KG1 (cell line): ENCODE results near the gene ADARB2.

Experiments
- DNase-seq: peaks from one replicate; lab custom pipeline; 2025; lab: John Stamatoyannopoulos, UW

Gene ADARB2

GRCh38 chr10:1395025-1395480 lies 342.3 kb downstream of the ADARB2 start:
- DNase-seq = no peak

- DNase-seq = no peak
Measured at GRCh38 chr10:1394155-1394912, 343.0 kb downstream of the ADARB2 start.

- DNase-seq = no peak
Measured at GRCh38 chr10:1393481-1393880, 343.8 kb downstream of the ADARB2 start.

- DNase-seq = no peak
Measured at GRCh38 chr10:1392127-1392526, 345.2 kb downstream of the ADARB2 start.

GRCh38 chr10:1390200-1390599 lies 347.1 kb downstream of the ADARB2 start:
- no peak for DNase-seq

GRCh38 chr10:1384026-1384425 lies 353.3 kb downstream of the ADARB2 start:
- DNase-seq = no peak

- no peak for DNase-seq
Measured at GRCh38 chr10:1382711-1383110, 354.6 kb downstream of the ADARB2 start.

- no peak for DNase-seq
Measured at GRCh38 chr10:1381339-1381738, 356.0 kb downstream of the ADARB2 start.

GRCh38 chr10:1380088-1380671 lies 357.1 kb downstream of the ADARB2 start:
- no peak for DNase-seq

GRCh38 chr10:1379601-1380000 lies 357.7 kb downstream of the ADARB2 start:
- DNase-seq = no peak

GRCh38 chr10:1378473-1378872 lies 358.9 kb downstream of the ADARB2 start:
- DNase-seq = no peak

GRCh38 chr10:1377740-1378397 lies 359.5 kb downstream of the ADARB2 start:
- DNase-seq = no peak

- DNase-seq = no peak
Measured at GRCh38 chr10:1377231-1377630, 360.1 kb downstream of the ADARB2 start.

GRCh38 chr10:1376384-1376945 lies 360.9 kb downstream of the ADARB2 start:
- DNase-seq = no peak

- DNase-seq = no peak
Measured at GRCh38 chr10:1375346-1376170, 361.8 kb downstream of the ADARB2 start.

GRCh38 chr10:1374511-1375345 lies 362.6 kb downstream of the ADARB2 start:
- DNase-seq = no peak

- no peak for DNase-seq
Measured at GRCh38 chr10:1373287-1373686, 364.0 kb downstream of the ADARB2 start.

GRCh38 chr10:1372212-1372611 lies 365.1 kb downstream of the ADARB2 start:
- DNase-seq = no peak

GRCh38 chr10:1370298-1370697 lies 367.0 kb downstream of the ADARB2 start:
- no peak for DNase-seq

- DNase-seq = no peak
Measured at GRCh38 chr10:1369665-1370064, 367.7 kb downstream of the ADARB2 start.

GRCh38 chr10:1369197-1369596 lies 368.1 kb downstream of the ADARB2 start:
- no peak for DNase-seq
